D721Med (cell line): ENCODE measurements around the gene TFEB.

Source experiments
- DNase-seq: peaks from one replicate; pipeline ENCODE4 v3.0.0; 2011; ENCODE audit warnings: low spot score; ENCODE audit not compliant: insufficient read length
- FAIRE-seq: peaks from 2 replicates; lab custom pipeline; 2011; peaks lifted over from hg19 to GRCh38; lab: Jason Lieb, UNC
- CTCF ChIP-seq: IDR thresholded peaks from 2 replicates; pipeline ENCODE4 v1.5.1; 2012; ENCODE audit warnings: mild to moderate bottlenecking, control low read depth; ENCODE audit not compliant: insufficient read depth; ENCODE audit errors: missing control alignments

The TFEB gene

GRCh38 chr6:41720783-41721182, 14.6 kb downstream of the TFEB start:
- FAIRE-seq (no peak), DNase-seq (no peak)
- no peak for TF ChIP-seq CTCF

- no peak for TF ChIP-seq CTCF
- DNase-seq (no peak), FAIRE-seq (no peak)
Observed at GRCh38 chr6:41720262-41720620, 15.2 kb downstream of the TFEB start.

GRCh38 chr6:41719436-41720261, 15.8 kb downstream of the TFEB start:
- no peak for TF ChIP-seq CTCF
- DNase-seq (no peak), FAIRE-seq (no peak)

GRCh38 chr6:41718828-41719227, 16.6 kb downstream of the TFEB start:
- no peak for TF ChIP-seq CTCF
- DNase-seq (no peak), FAIRE-seq (no peak)

- FAIRE-seq (no peak), DNase-seq (no peak)
- TF ChIP-seq CTCF, result no peak
Observed at GRCh38 chr6:41717392-41717736, 18.0 kb downstream of the TFEB start.

GRCh38 chr6:41716516-41717391, 18.7 kb downstream of the TFEB start:
- FAIRE-seq (no peak), DNase-seq (no peak)
- TF ChIP-seq CTCF, result no peak
